Uterus (tissue), 2 donors: ENCODE results near the gene SNCAIP.

Experiments used
- CTCF ChIP-seq, 4 experiments: fragments of 200-600 bp in 2 of 4; fragments of 450-650 bp in 2 of 4; sonication (generic) in 2 of 4; IDR thresholded peaks; one replicate each; pipeline ENCODE4 v1.5.1; 2016 to 2019; ENCODE audit warnings: antibody characterized with exemption in 4 of 4, mild to moderate bottlenecking in 2 of 4, moderate library complexity in 1 of 4
- POLR2A ChIP-seq, 2 donors: fragments of 450-650 bp; IDR thresholded peaks; one replicate each; pipeline ENCODE4 v1.6.1; 2016; ENCODE audit warnings: antibody characterized with exemption in 2 of 2, mild to moderate bottlenecking in 1 of 2, moderate library complexity in 1 of 2

- no peak for TF ChIP-seq CTCF (IDR thresholded peaks at IDR 0.05)
- TF ChIP-seq POLR2A (IDR thresholded peaks at IDR 0.05), result no peak
Observed at GRCh38 chr5:122312591-122313406, 762 bp downstream of the SNCAIP start.
